K562 (cell line): ENCODE measurements around the gene SCAMP3. TPM values are rescaled to one million over a fixed set of nuclear protein-coding genes. Genes with fewer than 3 reads are reported as not detected.
A peak's percentile ranks its signal among the peaks of the same experiment; 100 is the strongest.

Experiments
- ATF7 ChIP-seq: fragments of 450-650 bp; IDR thresholded peaks from 2 replicates; pipeline ENCODE4 v1.7.1; 2014; ENCODE audit warnings: mild to moderate bottlenecking, moderate library complexity
- CXXC5 ChIP-seq: fragments of 250-450 bp; sonication (Bioruptor Pico); IDR thresholded peaks from 2 replicates; pipeline ENCODE4 v1.8.0; 2022; ENCODE audit warnings: inconsistent platforms, mild to moderate bottlenecking, moderate library complexity
- GATAD2B ChIP-seq: fragments of 450-650 bp; IDR thresholded peaks from 2 replicates; pipeline ENCODE4 v1.6.1; 2017; ENCODE audit warnings: mild to moderate bottlenecking, borderline replicate concordance
- HDAC8 ChIP-seq: fragments of 450-650 bp; IDR thresholded peaks from 2 replicates; pipeline ENCODE4 v1.6.1; 2016; ENCODE audit warnings: mild to moderate bottlenecking, missing genetic modification characterization, moderate library complexity, missing compliant biosample characterization
- POU5F1 ChIP-seq: fragments of 150-350 bp; IDR thresholded peaks from 2 replicates; pipeline ENCODE4 v1.6.1; 2014; ENCODE audit warnings: borderline replicate concordance, low read length, low read depth, mild to moderate bottlenecking; ENCODE audit not compliant: partially characterized antibody
- RFX7 ChIP-seq: fragments of 250-450 bp; sonication (Bioruptor Pico); IDR thresholded peaks from 2 replicates; pipeline ENCODE4 v1.5.1; 2021; ENCODE audit warnings: mild to moderate bottlenecking
- RNF2 ChIP-seq: sonication (generic); IDR thresholded peaks from 2 replicates; pipeline ENCODE4 v1.6.1; 2016
- SAFB2 ChIP-seq: fragments of 200-400 bp; formaldehyde crosslinking; IDR thresholded peaks from 2 replicates; pipeline ENCODE4 v1.6.1; 2018; ENCODE audit warnings: borderline replicate concordance, low read length, low read depth, moderate library complexity; ENCODE audit not compliant: severe bottlenecking
- SREBF2 ChIP-seq: sonication (generic); formaldehyde crosslinking; IDR thresholded peaks from 2 replicates; pipeline ENCODE4 v1.4.0; 2020; ENCODE audit warnings: mild to moderate bottlenecking, missing genetic modification reagents
- ZNF24 ChIP-seq: fragments of 450-650 bp; IDR thresholded peaks from 2 replicates; pipeline ENCODE4 v1.6.1; 2016
- ZNF507 ChIP-seq: conservative IDR thresholded peaks from 2 replicates; pipeline ENCODE4 v1.6.1; 2017; ENCODE audit warnings: missing genetic modification characterization, missing compliant biosample characterization
- polyA plus RNA-seq, 8 experiments: library from polyadenylated mRNA; depleted of rRNA in 4 of 8; stranded (reverse) in 5 of 8; unstranded in 3 of 8; fragments of >200 nt; fragmentation: Nextera tagmentation in 2 of 8; fragmentation: Illumina TruSeq in 1 of 8; extraction: Ambion mirVana in 2 of 8; extraction: Trizol in 1 of 8; gene quantifications; 2 replicates each; pipeline versions ENCODE4 v1.2.1 to v1.2.3, GENCODE V29; 2011 to 2014; ENCODE audit warnings: inconsistent platforms in 1 of 8, missing spikeins in 1 of 8
- total RNA-seq, 7 experiments: library from RNA; depleted of rRNA in 6 of 7; stranded (reverse); fragments of >200 nt in 6 of 7; fragmentation: Illumina TruSeq in 2 of 7; extraction: Trizol in 2 of 7; gene quantifications; 2 replicates each; pipeline versions ENCODE4 v1.2.1 to v1.2.3, GENCODE V29; 2011 to 2021; ENCODE audit warnings: low replicate concordance in 1 of 7
- TF ChIP-seq, protein P1 (sequence below): fragments of 450-650 bp; formaldehyde crosslinking; IDR thresholded peaks from 2 replicates; pipeline ENCODE4 v1.4.0; 2020; ENCODE audit warnings: mild to moderate bottlenecking, moderate library complexity
- TF ChIP-seq, protein P2 (sequence below): fragments of 200-800 bp; sonication (Bioruptor generic); IDR thresholded peaks from 2 replicates; pipeline ENCODE4 v1.6.1; 2017; ENCODE audit warnings: missing genetic modification characterization, missing compliant biosample characterization
- TF ChIP-seq, protein P3 (sequence below): fragments of 250-450 bp; sonication (Bioruptor Pico); IDR thresholded peaks from 2 replicates; pipeline ENCODE4 v1.5.0; 2021
- TF ChIP-seq, protein P4 (sequence below): sonication (generic); formaldehyde crosslinking; IDR thresholded peaks from 2 replicates; pipeline ENCODE4 v1.9.0; 2022; ENCODE audit warnings: mild to moderate bottlenecking, missing genetic modification reagents
- TF ChIP-seq, protein P5 (sequence below): sonication (generic); formaldehyde crosslinking; IDR thresholded peaks from 2 replicates; pipeline ENCODE4 v1.8.1; 2023; ENCODE audit warnings: mild to moderate bottlenecking, missing genetic modification reagents

Gene SCAMP3
- total and polyA plus RNA-seq, 9 of the 15 experiments (the other 6 are each of a cell fraction or from before 2014, with no cell fraction given): 14.2 to 131 (median 86.1) TPM

DNA sequence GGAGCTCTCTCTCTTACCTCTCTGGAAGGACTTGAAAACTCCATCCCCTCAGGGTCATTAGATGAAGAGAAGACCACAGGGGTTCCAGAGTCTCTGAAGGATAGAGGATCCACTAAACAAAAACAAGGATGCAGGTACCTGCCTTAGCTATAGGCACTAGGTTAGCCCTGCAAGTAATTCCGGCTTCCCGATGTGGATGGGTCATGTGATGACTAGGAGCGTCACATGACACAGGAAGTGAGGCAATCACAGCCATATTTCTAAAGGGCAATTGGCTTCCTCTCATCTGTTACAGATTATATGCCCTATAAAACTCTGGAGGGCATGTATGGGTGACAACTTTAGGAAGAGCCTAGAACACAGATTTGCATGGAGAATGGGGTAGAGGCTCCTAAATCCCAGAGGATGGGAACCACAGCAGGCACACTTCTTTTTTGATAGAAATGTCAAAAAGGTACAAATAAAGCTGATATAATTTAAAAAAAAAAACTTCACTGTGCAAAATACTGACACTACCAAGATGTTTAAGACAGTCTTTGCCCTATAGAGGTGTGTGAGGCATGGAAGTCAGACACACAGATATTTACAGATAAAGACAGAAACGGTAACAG lies 21.0 kb downstream of the SCAMP3 start (continued):
- TF ChIP-seq, protein P1, sequence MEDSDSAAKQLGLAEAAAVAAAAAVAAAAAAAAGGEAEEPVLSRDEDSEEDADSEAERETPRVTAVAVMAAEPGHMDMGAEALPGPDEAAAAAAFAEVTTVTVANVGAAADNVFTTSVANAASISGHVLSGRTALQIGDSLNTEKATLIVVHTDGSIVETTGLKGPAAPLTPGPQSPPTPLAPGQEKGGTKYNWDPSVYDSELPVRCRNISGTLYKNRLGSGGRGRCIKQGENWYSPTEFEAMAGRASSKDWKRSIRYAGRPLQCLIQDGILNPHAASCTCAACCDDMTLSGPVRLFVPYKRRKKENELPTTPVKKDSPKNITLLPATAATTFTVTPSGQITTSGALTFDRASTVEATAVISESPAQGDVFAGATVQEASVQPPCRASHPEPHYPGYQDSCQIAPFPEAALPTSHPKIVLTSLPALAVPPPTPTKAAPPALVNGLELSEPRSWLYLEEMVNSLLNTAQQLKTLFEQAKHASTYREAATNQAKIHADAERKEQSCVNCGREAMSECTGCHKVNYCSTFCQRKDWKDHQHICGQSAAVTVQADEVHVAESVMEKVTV (CRISPR knock-in tag): no peak
- TF ChIP-seq CXXC5 (CRISPR knock-in tag): no peak
- no peak for TF ChIP-seq ZNF507
- no peak for TF ChIP-seq SAFB2
- no peak for TF ChIP-seq RNF2
- TF ChIP-seq, protein P2, sequence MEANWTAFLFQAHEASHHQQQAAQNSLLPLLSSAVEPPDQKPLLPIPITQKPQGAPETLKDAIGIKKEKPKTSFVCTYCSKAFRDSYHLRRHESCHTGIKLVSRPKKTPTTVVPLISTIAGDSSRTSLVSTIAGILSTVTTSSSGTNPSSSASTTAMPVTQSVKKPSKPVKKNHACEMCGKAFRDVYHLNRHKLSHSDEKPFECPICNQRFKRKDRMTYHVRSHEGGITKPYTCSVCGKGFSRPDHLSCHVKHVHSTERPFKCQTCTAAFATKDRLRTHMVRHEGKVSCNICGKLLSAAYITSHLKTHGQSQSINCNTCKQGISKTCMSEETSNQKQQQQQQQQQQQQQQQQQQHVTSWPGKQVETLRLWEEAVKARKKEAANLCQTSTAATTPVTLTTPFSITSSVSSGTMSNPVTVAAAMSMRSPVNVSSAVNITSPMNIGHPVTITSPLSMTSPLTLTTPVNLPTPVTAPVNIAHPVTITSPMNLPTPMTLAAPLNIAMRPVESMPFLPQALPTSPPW (CRISPR knock-in tag): peak; percentile 52
- TF ChIP-seq, protein P3, sequence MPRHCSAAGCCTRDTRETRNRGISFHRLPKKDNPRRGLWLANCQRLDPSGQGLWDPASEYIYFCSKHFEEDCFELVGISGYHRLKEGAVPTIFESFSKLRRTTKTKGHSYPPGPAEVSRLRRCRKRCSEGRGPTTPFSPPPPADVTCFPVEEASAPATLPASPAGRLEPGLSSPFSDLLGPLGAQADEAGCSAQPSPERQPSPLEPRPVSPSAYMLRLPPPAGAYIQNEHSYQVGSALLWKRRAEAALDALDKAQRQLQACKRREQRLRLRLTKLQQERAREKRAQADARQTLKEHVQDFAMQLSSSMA (CRISPR knock-in tag): no peak
- no peak for TF ChIP-seq SREBF2 (CRISPR knock-in tag)
- TF ChIP-seq, protein P4, sequence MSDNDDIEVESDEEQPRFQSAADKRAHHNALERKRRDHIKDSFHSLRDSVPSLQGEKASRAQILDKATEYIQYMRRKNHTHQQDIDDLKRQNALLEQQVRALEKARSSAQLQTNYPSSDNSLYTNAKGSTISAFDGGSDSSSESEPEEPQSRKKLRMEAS (CRISPR knock-in tag): no peak
- TF ChIP-seq ZNF24: no peak
- TF ChIP-seq HDAC8 (tag): no peak
- peak; percentile 70 for TF ChIP-seq ATF7
- TF ChIP-seq, protein P5, sequence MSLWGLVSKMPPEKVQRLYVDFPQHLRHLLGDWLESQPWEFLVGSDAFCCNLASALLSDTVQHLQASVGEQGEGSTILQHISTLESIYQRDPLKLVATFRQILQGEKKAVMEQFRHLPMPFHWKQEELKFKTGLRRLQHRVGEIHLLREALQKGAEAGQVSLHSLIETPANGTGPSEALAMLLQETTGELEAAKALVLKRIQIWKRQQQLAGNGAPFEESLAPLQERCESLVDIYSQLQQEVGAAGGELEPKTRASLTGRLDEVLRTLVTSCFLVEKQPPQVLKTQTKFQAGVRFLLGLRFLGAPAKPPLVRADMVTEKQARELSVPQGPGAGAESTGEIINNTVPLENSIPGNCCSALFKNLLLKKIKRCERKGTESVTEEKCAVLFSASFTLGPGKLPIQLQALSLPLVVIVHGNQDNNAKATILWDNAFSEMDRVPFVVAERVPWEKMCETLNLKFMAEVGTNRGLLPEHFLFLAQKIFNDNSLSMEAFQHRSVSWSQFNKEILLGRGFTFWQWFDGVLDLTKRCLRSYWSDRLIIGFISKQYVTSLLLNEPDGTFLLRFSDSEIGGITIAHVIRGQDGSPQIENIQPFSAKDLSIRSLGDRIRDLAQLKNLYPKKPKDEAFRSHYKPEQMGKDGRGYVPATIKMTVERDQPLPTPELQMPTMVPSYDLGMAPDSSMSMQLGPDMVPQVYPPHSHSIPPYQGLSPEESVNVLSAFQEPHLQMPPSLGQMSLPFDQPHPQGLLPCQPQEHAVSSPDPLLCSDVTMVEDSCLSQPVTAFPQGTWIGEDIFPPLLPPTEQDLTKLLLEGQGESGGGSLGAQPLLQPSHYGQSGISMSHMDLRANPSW (CRISPR knock-in tag): no peak
- TF ChIP-seq POU5F1: no peak
- no peak for TF ChIP-seq RFX7 (CRISPR knock-in tag)
- no peak for TF ChIP-seq GATAD2B
